HPDE6-E6E7 (cell line): ENCODE measurements around the gene TRABD2A.
"Not testable (repeated sequence)": the region's sequence is repeated elsewhere in the genome, so short reads cannot be mapped to it uniquely, and the experiment has no call there.

Source experiments
- DNase-seq: peaks from one replicate; pipeline ENCODE4 v3.0.0; 2011; ENCODE audit warnings: missing footprints; ENCODE audit errors: extremely low spot score

TRABD2A gene

GRCh38 chr2:84880645-84881521 lies at the start of gene TRABD2A:
TSS of gene TRABD2A (minus strand) at chr2:84881084. CDS start at chr2:84881039, 45 bp downstream.
- no peak for DNase-seq

- DNase-seq = no peak
Measured at GRCh38 chr2:84927275-84927627, 46.4 kb upstream of the TRABD2A start.

GRCh38 chr2:84925724-84926376 lies 45.0 kb upstream of the TRABD2A start:
- DNase-seq = no peak

- no peak for DNase-seq
Measured at GRCh38 chr2:84925336-84925723, 44.4 kb upstream of the TRABD2A start.

- no peak for DNase-seq
Measured at GRCh38 chr2:84924173-84925106, 43.6 kb upstream of the TRABD2A start.

- no peak for DNase-seq
Measured at GRCh38 chr2:84923009-84923408, 42.1 kb upstream of the TRABD2A start.

GRCh38 chr2:84919885-84920580 lies 39.1 kb upstream of the TRABD2A start:
- no peak for DNase-seq

- DNase-seq = no peak
Measured at GRCh38 chr2:84918430-84918829, 37.5 kb upstream of the TRABD2A start.

GRCh38 chr2:84917821-84918220 lies 36.9 kb upstream of the TRABD2A start:
- DNase-seq = not testable (repeated sequence)

GRCh38 chr2:84915675-84916074 lies 34.8 kb upstream of the TRABD2A start:
- DNase-seq = not testable (repeated sequence)

- no peak for DNase-seq
Measured at GRCh38 chr2:84914334-84914733, 33.5 kb upstream of the TRABD2A start.

GRCh38 chr2:84912984-84913383 lies 32.1 kb upstream of the TRABD2A start:
- DNase-seq = no peak

- DNase-seq = no peak
Measured at GRCh38 chr2:84911135-84911678, 30.3 kb upstream of the TRABD2A start.

GRCh38 chr2:84908948-84909713 lies 28.2 kb upstream of the TRABD2A start:
- DNase-seq = no peak

- peak; percentile 89 for DNase-seq
Measured at GRCh38 chr2:84906900-84907714, 26.2 kb upstream of the TRABD2A start.

- DNase-seq = no peak
Measured at GRCh38 chr2:84906108-84906899, 25.4 kb upstream of the TRABD2A start.

- peak; percentile 79 for DNase-seq
Measured at GRCh38 chr2:84905181-84906107, 24.6 kb upstream of the TRABD2A start, which contains the start of gene TMSB10. TSS of gene TMSB10 (plus strand) at chr2:84905656.
